ENCODE results near the gene RHBDL1.

GRCh38 chr16:633336-634050, 42.0 kb upstream of the RHBDL1 start:
- no peak for TF ChIP-seq USF2 (IDR thresholded peaks at IDR 0.05; ENCODE audit: borderline replicate concordance, low read depth, low read length)
- TF ChIP-seq CTCF (IDR thresholded peaks at IDR 0.05 in 2 of 3, conservative IDR thresholded peaks at IDR 0.05 in 1 of 3; ENCODE audit: control insufficient read depth in 2 of 3, extremely low read depth in 1 of 3, insufficient read depth in 1 of 3, low read depth in 3 of 3, low read length in 3 of 3), result no peak
- TF ChIP-seq POLR2A (IDR thresholded peaks at IDR 0.05; ENCODE audit: low read depth, low read length), result peak; percentile 14; the same call in 1 of the 2 replicates
- no peak for TF ChIP-seq NR2C2 (IDR thresholded peaks at IDR 0.05; ENCODE audit: borderline replicate concordance, control insufficient read depth, insufficient read length, low read depth)
- TF ChIP-seq NFIC (IDR thresholded peaks at IDR 0.05; ENCODE audit: low read depth, low read length), result no peak
